Activated T-cell treated with anti-CD3 and anti-CD28 coated beads for 24 hours (primary cell): Measurements from ENCODE around the gene TACC2.

Experiments used
- DNase-seq: peaks from one replicate; pipeline ENCODE4 v3.0.0-alpha.2; 2020; ENCODE audit warnings: low read depth

TACC2 gene

DNA sequence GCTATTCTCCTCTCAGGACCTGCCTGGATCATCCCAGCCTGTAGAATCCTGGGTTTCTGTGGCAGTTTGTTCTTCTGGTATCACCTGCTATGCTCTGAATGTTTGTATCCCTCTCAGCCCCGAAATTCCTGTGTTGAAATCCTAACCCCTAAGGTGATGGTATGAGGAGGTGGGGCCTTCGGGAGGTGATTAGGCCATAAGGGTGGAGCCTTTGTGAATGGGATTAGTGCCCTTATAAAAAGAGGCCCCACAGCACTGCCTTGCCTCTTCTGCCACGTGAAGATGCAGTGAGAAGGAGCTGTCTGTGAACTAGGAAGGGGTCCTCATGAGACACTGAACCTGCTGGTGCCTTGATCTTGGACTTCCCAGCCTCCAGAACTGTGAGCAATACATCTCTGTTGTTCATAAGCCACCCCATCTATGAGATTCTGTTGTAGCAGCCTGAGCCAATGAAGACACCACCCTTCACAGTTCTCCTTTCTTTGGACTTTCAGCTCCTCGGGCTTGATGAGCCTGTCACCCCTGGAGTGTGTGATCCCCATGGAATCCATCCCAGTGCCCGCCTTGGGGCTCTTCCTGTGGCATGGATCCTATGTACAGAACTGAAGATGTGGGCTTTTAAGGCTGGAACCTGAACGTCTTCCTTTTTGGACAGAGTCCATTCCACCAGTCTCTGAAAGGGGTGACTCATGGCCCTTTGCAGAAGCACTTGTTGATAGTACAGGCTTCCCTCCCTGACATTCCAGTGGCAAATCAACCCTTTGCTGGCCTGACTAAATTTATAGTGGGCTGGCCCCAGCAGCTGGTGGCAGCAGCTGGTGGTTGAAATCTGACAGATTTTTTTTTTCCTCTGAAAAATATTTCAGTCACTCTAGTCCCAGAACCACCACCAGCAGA is 138.0 kb downstream of the TACC2 start:
- DNase-seq, result no peak

DNA sequence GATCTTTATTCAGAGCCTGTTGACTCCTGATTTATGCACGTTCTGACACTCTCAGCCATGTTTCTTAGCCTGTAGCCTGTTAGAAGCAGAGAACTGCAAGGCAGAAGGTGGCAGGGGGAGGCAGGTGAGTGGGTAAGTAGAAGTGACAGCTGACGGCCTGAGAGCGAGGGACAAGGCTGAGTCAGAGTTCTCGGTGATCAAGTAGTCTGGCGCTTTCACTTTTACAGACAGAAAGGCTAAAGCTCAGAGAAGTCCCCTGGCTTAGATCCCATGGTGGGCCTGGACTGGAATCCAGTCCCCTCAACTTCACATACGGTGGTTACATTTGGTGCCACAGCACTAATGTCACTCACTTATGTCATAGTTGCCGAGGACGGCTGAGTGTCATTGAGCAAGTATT is 139.0 kb downstream of the TACC2 start:
- no peak for DNase-seq

DNA sequence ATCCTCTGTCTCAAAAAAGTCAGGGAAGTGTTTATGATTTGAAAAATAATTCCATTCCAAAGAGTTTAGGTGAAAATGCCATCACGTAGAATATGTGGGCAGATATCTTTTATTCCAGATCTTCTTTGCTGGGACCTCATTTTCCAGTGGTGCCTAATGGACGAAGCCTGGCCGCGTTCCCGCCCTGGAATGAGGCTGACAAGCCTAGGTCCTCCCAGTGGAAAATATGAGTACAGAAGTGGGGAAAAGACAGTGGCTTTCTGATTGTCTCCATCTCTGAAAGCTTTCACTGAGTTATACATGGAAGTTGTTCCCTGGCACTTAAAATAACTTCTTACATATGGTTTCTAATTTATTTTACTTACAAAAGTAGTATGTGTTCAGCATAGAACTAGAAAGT is 139.4 kb downstream of the TACC2 start:
- DNase-seq, result no peak

DNA sequence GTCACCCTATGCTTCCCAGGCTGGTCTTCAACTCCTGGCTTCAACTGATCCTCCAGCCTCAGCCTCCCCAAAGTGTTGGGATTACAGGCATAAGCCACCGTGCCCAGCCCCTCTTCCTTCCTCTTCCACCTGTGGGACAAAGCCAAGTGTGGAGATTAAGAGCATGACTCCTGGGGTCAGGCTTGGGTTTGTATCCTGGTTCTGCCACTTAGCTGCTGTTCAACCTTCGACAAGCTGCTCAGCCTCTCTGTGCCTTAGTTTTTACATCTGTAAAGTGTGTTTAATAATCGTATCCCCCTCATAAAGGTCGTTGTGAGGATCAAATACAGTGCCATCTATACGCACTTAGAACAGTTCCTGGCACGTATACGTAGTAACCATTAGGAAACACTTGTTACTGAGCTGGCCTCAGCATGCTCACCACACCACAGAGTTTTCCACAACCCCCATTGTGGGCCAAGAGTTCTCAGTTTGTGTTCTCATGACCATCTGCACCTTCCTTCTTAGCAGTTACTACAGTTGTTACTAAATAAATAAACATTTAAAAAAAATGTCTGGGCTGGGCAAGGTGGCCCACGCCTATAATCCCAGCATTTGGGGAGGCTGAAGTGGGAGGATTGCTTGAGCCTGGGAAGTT is 141.6 kb downstream of the TACC2 start:
- DNase-seq, result no peak

DNA sequence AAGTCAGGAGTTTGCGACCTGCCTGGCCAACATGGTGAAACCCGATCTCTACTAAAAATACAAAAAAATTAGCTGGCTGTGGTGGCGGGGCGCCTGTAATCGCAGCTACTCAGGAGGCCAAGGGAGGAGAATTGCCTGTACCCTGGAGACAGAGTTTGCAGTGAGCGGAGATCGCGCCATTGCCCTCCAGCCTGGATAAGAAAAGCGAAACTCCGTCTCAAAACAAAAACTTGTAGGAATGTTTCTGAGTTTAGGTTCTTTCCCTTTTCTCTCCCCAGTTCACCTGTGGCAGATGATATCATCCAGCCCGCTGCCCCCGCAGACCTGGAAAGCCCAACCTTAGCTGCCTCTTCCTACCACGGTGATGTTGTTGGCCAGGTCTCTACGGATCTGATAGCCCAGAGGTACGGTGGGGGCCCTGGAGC is 143.4 kb downstream of the TACC2 start:
- DNase-seq, result no peak

DNA sequence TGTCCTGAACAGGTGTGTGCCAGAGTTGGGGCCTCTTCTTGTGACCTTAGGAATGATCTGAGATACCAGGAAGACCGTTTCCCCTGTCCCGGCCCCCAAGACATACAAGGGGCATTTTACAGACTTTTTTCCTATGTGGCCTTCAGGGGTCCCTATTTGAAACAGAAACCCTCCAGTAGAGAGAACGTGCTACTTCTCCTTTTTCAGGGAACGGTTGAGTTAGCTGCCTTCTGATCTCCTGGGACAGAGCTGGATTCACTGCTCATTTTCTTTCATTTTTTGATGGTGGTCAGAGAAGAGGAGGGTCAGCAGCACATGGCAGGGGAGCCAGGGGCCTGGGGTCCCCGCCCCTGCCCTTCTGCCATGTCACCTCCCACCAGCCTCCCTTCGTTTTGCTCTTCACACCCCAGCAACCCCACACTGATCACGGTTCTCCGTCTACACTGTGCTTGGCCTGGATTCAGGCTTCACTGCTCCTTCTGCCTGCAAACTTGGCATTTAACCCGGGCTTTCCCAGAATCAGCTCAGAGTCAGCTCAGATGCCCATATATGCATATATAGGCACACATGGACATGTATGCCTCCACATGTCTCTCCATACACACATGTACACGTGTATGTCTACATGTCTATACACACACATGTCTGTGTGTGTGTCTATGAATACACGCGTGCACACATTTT is 144.1 kb downstream of the TACC2 start:
- no peak for DNase-seq

DNA sequence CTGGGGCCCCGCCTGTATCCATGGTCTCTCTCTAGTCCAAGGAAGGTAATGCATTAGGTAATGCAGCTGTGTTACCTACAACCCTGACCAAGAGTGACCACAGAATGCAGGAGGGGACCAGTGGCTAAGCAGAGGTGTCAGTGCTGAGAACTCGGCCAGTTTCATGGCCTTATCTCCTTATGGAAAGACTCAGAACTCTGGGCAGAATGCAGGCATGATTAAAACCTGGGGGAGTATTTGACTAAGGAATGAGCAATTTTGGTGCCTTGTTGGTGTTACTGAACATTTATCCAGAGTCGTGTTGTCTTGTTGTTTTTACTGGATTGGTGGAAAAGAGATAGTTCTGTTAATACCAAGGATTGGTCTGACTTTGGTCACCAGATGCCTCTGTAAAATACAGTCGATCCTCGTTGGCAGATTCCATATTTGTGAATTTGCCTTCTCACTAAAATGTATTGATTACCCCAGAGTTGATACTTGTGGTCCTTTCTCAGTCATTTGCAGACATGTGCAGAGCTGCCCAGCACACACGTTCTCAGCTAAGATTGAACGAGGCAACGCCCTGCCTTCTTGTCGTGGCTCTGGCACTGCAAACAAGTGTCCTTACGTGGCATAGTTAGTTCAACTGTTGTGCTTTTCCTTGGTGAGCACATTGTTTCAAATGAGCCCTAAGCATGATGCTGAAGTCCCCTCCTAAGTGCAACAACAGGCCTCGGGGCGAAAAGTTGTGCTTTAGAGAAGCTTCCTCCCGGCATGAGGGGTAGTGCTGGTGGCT is 146.5 kb downstream of the TACC2 start:
- DNase-seq, result no peak

DNA sequence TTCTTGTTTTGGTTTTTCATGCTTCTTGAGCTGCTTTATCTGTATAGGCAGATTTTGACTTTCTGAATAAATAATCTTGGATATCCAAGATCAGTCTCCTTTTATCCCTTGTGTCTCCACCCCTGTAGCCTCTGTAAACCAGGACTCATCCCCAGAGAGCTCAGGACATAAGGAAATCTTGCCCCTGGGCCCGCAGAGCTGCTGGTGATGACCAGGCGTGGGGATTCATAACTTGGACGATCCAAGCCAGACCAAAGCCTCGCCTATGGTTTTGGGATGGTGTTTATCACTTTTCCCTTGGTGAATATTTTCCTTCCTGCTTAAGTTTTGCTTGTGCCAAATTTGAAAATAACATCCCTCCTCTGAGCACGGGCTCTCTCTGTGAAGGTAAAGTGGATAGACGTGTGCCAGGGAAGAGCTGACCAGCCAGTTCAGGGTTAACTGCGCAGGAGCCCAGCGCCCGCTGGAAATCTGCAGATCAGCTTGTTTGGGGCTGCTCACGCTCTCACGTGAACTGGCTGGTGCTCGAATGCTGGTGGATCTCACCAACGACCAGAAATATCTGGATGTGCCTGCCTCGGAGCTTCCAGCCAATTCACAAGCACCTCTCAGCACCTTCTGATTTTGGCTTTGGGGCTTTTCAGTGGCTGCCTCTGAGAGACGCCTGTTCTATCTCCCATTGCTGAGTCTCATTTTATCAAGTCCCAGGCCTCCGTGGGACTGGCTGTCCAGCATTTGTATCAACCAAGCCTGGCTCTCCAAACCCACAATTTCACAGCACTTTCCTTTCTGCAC is 150.1 kb downstream of the TACC2 start:
- DNase-seq, result no peak

DNA sequence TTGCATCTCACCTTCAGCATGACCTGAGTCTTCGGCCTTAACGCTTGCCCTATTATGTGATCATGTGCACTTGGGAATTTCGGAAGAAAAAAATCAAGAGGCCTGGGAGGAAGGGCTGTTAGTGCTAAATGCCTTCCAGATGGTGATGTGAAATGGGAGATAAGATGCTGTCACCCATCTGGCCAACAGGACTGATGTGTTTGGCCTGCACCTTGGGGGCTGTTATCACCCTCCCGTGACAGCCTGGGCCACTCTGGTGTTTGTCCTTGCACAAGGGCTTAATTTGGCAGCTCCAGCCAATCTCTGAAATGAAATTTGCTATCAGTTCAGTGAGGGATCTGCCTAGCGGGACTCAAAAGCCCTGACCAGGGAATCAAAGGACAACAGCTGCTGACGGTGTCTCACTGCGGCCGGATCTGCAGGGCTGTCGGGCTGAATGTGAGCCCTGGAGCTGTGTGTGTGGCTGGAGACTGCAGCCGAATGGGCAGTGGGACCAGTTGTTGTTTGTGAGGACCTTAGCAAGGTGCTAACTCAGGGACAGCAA is 150.7 kb downstream of the TACC2 start:
- no peak for DNase-seq

DNA sequence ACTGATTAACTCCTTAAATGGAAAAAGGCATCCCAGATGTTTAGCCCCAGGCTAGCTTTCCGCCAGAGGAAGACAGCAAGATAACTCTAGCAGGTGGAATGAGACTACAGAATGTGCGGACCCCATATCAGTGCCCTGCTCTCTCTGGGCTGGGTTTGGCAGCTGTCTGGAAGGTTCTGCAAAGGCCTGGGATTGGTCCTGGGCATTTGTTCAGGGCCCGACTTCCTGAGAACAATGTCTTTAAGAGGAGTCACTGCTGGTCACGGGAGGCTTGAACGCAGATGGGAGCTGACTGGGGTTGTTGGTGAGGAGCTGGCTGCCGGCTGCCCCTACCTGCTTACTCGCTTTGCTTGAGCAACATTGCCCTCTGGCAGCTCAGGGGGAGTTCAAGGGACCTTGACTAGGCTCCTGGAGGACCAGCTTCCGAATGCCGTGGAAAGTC is 151.5 kb downstream of the TACC2 start:
- no peak for DNase-seq

DNA sequence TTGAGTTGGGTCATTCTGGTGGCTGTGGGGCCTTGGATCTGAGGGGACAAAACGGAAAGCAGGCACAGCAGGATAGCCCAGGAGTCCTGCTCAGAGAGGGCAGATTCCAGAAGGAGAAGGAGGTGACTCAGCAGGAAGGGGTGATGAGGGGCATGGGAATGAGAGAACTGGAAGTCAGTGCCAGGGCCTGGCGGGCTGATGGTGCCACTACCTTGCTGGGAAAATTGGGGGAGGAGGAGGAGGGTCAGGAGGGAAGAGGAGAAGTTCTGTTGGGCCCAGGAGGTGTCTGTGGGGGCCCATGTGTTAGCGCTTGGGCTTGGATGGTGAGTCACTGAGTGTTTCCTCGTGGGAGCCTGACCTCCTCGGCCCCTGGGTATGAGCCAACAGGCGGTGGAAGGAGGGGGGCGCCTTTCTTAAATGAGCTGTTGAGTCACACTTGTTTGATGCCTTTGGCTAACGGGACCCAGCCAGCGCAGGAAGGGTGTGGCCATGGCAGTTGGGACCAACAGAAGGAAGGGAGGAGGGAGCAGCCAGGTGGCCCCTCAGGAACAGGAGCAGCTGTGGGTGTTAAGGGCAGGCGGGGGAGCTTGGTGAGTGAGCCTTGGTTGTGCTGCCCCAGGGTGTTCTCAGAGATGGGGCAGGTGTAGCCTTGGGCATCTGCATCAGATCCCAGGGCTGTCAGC is 152.1 kb downstream of the TACC2 start:
- no peak for DNase-seq

DNA sequence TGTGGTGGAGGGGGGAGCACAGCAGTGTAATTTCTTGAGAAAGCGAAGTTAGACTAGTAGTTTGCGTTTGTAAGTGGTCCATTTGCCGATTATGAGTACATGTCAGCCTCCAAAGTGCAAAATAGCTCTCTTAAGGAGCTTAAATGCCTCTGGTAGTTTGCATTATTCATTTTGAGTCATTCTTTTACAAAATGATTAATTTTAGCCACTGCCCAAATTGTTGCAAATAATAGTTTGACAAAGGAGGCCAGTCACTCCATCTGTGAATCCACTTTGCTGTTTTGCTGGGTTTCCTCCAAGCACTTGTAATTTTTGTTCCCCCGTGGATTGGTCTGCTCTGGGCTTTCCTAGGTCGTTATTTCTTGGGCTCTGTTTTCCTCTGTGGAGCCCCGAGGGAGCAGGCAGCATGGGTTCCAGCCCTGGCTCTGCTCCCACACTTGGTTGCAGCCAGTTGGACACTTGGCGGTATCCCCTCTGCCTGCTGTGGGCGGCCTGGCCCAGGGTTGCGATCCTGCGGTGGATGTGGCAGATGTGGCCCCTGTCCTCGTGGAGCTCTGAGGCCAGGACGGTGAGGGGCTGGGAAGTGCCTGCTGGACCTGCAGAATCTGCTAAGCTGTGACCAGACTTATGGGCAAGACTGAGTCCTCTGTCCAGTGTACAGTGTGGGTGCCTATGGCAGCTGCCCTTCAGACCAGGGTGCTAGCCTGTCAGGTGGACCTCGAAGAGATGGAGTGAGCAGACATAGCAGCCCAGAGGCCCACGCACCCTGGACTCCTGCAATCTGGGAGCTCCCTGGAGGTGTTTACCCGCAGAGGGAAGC is 153.1 kb downstream of the TACC2 start:
- DNase-seq, result no peak

DNA sequence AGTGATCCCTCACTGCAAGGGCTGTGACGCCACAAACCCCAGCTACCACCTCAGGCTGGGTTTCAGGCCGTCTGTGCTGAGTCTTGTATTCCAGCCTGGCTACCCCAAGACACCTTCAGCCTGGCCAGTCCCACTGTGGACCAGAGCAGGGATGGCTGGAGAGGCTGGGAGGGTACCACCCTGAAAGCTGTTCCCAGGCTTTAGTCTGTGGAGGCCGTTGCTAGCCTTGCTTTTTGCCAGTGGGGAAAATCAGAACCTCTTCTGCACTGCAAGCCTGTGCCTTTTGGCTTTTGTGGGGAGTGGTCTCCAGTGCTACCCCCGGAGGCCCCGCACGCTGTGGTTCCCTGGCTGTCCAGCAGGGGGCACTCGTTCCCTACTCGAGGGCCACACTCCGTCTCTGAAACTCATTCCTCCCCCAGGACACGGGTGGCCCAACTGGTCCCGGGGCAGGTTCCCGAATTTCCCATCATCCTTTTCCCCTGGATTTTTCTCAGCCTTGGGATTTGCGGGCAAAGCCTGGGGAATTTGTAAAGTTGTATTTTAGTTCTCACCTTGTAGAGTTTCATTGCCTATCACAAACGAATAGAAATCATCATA is 153.8 kb downstream of the TACC2 start:
- no peak for DNase-seq

DNA sequence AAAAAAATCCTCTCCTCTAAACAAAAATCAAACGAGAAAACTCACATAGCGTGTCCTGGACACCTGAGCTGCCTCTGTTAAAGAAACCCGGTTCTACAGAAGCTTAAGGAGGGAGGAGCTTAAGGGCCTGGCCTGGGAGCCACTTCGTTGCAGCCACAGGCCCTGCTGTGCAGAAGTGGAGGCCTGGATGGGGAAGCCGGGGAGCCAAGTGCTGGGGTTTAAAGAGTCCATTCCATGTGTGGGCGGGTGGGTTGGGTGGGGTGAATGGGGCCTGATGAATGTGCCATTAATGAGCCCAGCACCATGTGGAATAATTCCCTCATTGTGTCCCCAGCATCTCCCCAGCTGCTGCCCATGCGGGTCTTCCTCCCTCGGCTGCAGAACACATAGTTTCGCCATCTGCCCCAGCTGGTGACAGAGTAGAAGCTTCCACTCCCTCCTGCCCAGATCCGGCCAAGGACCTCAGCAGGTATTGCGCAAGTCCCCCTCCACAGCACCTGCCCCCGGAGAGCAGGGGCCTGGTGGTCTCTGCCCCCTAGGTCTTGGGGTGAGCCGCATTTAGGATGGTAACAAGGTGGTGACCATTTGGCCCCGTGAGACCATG is 154.4 kb downstream of the TACC2 start:
- no peak for DNase-seq

DNA sequence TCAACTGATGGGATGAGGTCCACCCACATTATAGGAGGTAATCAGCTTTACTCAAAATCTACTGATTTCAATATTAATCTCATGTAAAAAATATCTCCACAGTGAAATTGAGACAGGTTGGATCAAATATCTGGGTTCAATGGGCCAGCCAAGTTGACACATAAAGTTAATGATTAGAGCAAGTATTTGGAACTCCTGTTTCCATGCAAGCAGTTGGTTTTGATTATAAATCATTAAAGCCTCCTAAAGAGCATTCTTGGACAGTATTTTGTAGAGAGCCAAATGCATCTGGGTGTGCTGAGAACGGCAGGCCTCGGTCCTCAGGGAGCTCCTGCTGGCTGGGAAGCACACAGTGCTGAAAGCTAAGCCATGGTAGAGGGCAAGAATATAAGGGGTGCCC is 155.2 kb downstream of the TACC2 start:
- no peak for DNase-seq

DNA sequence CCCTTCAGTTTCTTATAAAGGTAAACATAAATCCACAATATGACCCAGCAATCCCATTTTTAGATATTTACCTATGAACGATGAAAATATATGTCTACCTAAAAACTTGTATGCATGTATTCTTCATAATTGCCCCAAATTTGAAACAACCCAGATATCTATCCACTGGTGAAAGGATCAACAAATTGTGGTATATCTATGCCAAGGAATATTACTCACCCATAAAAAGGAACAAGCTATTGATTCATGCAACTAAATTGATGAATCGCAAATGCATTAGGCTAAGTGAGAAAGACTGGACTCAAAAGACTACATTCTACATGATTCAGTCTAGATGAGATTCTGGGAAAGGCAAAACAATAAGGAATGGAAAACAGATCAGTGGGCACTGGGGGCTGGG is 156.2 kb downstream of the TACC2 start:
- no peak for DNase-seq

DNA sequence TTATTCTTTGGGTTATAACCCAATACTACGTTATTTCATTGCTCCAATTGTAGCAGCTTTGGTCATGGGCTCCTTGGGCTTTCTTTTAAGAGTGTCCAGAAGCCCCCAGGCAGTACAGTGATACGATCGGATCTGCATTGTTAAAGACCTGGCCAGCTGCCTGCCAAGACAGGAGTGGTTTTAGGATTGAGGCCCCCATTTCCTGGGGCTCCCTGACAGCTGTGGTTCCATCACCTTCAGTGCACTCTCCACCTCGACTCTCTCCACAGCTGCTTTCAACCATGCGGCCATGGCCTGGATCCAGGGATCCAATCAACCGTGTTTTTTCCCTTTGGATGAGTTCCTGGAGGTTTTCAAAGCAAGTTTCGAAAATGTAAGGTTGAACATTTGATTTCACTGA is 158.7 kb downstream of the TACC2 start:
- DNase-seq, result no peak

DNA sequence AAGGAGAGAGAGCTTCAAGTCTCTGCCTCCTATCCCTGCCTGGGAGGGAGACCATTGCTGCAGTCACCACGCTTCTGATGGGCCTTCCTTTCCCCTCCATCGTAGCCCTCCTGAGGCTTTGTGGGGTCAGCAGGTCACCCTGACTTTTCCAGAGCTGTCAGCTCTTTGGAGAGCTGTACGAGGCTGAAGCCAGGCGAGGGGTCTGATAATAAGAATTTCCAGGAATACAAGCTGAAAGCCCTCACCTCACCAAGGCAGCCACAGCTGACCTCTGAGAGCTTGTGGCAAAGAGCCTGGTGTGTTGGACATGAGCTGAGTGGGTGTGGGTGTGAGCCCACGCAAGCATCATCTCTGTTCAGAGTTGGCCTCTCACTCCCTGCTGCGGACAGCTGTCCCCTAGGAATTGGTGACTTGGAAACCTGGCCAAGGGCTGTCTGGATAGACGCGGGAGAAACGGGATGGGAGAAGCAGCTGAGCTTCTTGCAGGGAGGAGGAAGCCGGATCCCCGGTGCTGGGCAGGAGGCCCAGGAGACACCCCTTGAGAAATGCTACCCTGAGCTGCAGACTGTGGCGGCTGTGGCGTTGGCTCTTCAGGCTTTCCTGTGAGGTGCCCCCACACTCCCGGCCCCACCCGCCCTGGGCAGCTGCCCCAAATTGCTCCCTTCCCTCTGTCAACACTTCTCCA is 160.1 kb downstream of the TACC2 start:
- no peak for DNase-seq
